Esophagus squamous epithelium (tissue), 4 donors: ENCODE measurements around the gene GPR161.

ENCODE experiments used
- POLR2A ChIP-seq, 4 donors: fragments of 450-650 bp; IDR thresholded peaks; one replicate each; pipeline ENCODE4 v1.6.1; 2017; ENCODE audit warnings: antibody characterized with exemption in 4 of 4, mild to moderate bottlenecking in 4 of 4, moderate library complexity in 3 of 4
- TF ChIP-seq, protein P1 (sequence below), 6 experiments: fragments of 450-650 bp in 4 of 6; fragments of 200-600 bp in 2 of 6; sonication (generic) in 2 of 6; IDR thresholded peaks; one replicate each; pipeline ENCODE4 v1.5.1; 2016 to 2019; ENCODE audit warnings: antibody characterized with exemption in 6 of 6, mild to moderate bottlenecking in 4 of 6, moderate library complexity in 4 of 6

DNA sequence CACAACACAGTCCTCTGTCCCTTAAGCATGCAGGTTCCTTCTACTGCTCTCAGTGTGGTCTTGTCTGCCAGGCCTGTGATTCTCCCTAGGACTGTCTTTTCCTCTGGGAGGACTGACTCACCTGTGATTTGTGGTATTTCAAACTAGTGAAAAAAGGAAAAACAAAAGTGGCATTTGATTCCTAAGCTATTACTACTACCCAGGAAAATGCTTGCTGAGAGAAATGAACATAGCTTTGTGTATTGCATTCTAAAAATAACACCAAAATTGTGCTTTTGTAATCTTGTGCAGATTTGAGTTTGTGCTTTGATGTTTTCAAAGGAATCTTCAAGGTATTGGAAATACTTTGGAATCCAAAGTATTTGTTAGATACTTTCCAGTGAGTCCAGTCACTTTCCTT lies 57.0 kb downstream of the GPR161 start:
- TF ChIP-seq, protein P1, sequence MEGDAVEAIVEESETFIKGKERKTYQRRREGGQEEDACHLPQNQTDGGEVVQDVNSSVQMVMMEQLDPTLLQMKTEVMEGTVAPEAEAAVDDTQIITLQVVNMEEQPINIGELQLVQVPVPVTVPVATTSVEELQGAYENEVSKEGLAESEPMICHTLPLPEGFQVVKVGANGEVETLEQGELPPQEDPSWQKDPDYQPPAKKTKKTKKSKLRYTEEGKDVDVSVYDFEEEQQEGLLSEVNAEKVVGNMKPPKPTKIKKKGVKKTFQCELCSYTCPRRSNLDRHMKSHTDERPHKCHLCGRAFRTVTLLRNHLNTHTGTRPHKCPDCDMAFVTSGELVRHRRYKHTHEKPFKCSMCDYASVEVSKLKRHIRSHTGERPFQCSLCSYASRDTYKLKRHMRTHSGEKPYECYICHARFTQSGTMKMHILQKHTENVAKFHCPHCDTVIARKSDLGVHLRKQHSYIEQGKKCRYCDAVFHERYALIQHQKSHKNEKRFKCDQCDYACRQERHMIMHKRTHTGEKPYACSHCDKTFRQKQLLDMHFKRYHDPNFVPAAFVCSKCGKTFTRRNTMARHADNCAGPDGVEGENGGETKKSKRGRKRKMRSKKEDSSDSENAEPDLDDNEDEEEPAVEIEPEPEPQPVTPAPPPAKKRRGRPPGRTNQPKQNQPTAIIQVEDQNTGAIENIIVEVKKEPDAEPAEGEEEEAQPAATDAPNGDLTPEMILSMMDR (IDR thresholded peaks at IDR 0.05), result no peak
- TF ChIP-seq POLR2A (IDR thresholded peaks at IDR 0.05), result no peak
